GM19240 (cell line): Measurements from ENCODE around the gene PRKAB2.
"Not testable (repeated sequence)": the region's sequence is repeated elsewhere in the genome, so short reads cannot be mapped to it uniquely, and the experiment has no call there.

Source experiments
- DNase-seq: peaks from one replicate; pipeline ENCODE4 v3.0.0; 2011; ENCODE audit warnings: low spot score; ENCODE audit not compliant: insufficient read length

The PRKAB2 gene

GRCh38 chr1:147110434-147110833 lies 61.8 kb downstream of the PRKAB2 start:
- no peak for DNase-seq

GRCh38 chr1:147109762-147110161 lies 62.5 kb downstream of the PRKAB2 start:
- DNase-seq = no peak

DNA sequence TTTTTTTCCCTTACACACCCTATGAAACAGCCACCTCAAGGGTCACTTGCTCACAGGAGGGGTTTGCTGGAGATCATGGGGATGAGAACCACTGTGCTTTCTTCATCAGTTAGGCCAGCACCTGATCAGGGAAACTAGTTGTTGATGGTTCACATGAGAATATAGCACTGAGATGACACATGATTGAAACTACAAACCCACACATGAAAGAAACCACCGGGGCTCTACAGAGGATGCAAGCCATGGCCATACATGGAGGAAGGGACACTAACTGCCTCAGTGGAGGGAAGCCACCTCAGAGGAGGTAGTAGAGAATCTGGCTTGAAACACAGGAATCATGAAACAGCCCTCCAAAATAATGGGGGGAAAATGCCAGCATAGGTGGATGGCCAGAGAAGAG lies 63.2 kb downstream of the PRKAB2 start:
- DNase-seq = no peak

DNA sequence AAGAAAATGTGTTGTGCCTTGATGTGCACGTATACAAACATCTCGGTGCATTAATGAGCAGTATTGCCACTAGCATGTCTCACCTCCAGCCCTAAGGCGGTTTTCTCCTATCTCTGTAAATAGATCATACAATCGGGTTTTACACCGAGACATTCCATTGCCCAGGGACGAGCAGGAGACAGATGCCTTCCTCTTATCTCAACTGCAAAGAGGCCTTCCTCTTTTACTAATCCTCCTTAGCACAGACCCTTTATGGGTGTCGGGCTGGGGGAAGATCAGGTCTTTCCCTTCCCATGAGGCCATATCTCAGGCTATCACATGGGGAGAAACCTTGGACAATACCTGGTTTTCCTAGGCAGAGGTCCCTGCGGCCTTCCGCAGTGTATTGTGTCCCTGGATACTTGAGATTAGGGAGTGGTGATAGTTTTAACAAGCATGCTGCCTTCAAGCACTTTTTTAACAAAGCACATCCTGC lies 65.8 kb downstream of the PRKAB2 start:
- DNase-seq = not testable (repeated sequence)

GRCh38 chr1:147105909-147106308 lies 66.4 kb downstream of the PRKAB2 start:
- no peak for DNase-seq
